OCI-LY3 (cell line): Measurements from ENCODE around the gene KRT79.

Experiments
- CTCF ChIP-seq: fragments of 200-600, 300-600 bp; sonication (generic); IDR thresholded peaks from 2 replicates; pipeline ENCODE4 v1.5.1; 2014; ENCODE audit warnings: antibody characterized with exemption, low read length, low read depth
- EZH2phosphoT487 ChIP-seq: fragments of 200-600 bp; shearing (Covaris generic); IDR thresholded peaks from 2 replicates; pipeline ENCODE4 v1.6.1; 2018; ENCODE audit warnings: antibody characterized with exemption, mixed run types, low read depth

- no peak for TF ChIP-seq CTCF
- TF ChIP-seq EZH2phosphoT487: no peak
These were observed 50.4 kb downstream of the KRT79 start for GRCh38 chr12:52783563-52784316.
